A673 (cell line): ENCODE results near the gene SLC2A1. TPM values are rescaled to one million over a fixed set of nuclear protein-coding genes. Genes with fewer than 3 reads are reported as not detected.

ENCODE experiments used
- BruUV-seq: library from RNA; stranded (reverse); fragments of 400-500 nt; replicated peaks from 2 replicates; lab custom pipeline; 2021; lab: Mats Ljungman, UMichigan
- CTCF ChIA-PET: fragments of 300-600 bp; sonication (Branson Sonifier 250); formaldehyde crosslinking; loops from one replicate; lab custom pipeline; 2022; ENCODE audit warnings: antibody characterized with exemption; lab: Charles Lee
- POLR2A ChIA-PET: fragments of 300-600 bp; sonication (Branson Sonifier 250); formaldehyde crosslinking; loops from one replicate; lab custom pipeline; 2022; ENCODE audit warnings: antibody characterized with exemption; ENCODE audit not compliant: low non-redundant PET; lab: Charles Lee
- DNase-seq: peaks from one replicate; pipeline ENCODE4 v3.0.0-alpha.2; 2015; ENCODE audit warnings: low spot score
- H3K27ac ChIP-seq: fragments of 200-600 bp; sonication (generic); 2 replicates; pipeline ENCODE4 v1.5.1; 2016; ENCODE audit warnings: mixed run types, low read depth, mild to moderate bottlenecking, mixed read lengths, antibody characterized with exemption, low read length; ENCODE audit not compliant: poor library complexity, severe bottlenecking
- H3K27me3 ChIP-seq: fragments of 200-600 bp; sonication (generic); replicated peaks from 2 replicates; pipeline ENCODE4 v1.6.1; 2017; ENCODE audit warnings: mixed run types, low read depth, mild to moderate bottlenecking, mixed read lengths, antibody characterized with exemption, low read length; ENCODE audit not compliant: insufficient read depth, poor library complexity
- H3K36me3 ChIP-seq: fragments of 200-600 bp; sonication (generic); 2 replicates; pipeline ENCODE4 v1.6.1; 2016; ENCODE audit warnings: mixed run types, mild to moderate bottlenecking, mixed read lengths, antibody characterized with exemption, low read length; ENCODE audit not compliant: insufficient read depth, poor library complexity, severe bottlenecking
- H3K4me1 ChIP-seq: fragments of 200-600 bp; sonication (generic); 2 replicates; pipeline ENCODE4 v1.6.1; 2017; ENCODE audit warnings: mixed run types, mild to moderate bottlenecking, mixed read lengths, antibody characterized with exemption, low read length; ENCODE audit not compliant: insufficient read depth, poor library complexity, severe bottlenecking
- H3K4me3 ChIP-seq: fragments of 200-600 bp; sonication (generic); 2 replicates; pipeline ENCODE4 v1.5.1; 2016; ENCODE audit warnings: low read depth, mixed run types, mild to moderate bottlenecking, mixed read lengths, low read length; ENCODE audit not compliant: poor library complexity, severe bottlenecking
- H3K9me3 ChIP-seq: fragments of 200-600 bp; sonication (generic); 2 replicates; pipeline ENCODE4 v1.6.1; 2016; ENCODE audit warnings: mixed run types, low read depth, mild to moderate bottlenecking, mixed read lengths, antibody characterized with exemption, low read length; ENCODE audit not compliant: poor library complexity, severe bottlenecking
- CTCF ChIP-seq: fragments of 300-800, 200-600 bp; sonication (generic); conservative IDR thresholded peaks from 2 replicates; pipeline ENCODE4 v1.5.1; 2017; ENCODE audit warnings: low read depth, mild to moderate bottlenecking, antibody characterized with exemption, low read length, moderate library complexity, mixed read lengths
- EZH2 ChIP-seq: fragments of 200-600 bp; sonication (generic); IDR thresholded peaks from 2 replicates; pipeline ENCODE4 v1.6.1; 2017; ENCODE audit warnings: borderline replicate concordance, low read depth, mild to moderate bottlenecking, mixed read lengths, antibody characterized with exemption, low read length; ENCODE audit not compliant: poor library complexity, severe bottlenecking
- intact Hi-C: fragments of 100-400 bp; cut with micrococcal nuclease; formaldehyde crosslinking; loops from one replicate; pipeline ENCODE4 v1.10.0; 2022; ENCODE audit not compliant: unreplicated experiment
- total RNA-seq: library from RNA; stranded (reverse); gene quantifications from 2 replicates; pipeline ENCODE4 v1.2.3, GENCODE V29; 2021

The SLC2A1 gene
- total RNA-seq, 1 experiment from 2014 or later: 36.7 TPM

- H3K36me3 ChIP-seq: peaks cover 15% of the 10 kb centered on the region
- POLR2A ChIA-PET: no interaction called here
- TF ChIP-seq EZH2 (no peak), CTCF (no peak)
- no peaks in the 10 kb centered on the region for H3K27me3 ChIP-seq
- CTCF ChIA-PET: no interaction called here
- H3K27ac ChIP-seq: no peak overlapping the region
- BruUV-seq: no TSS peak
- no peak overlapping the region for H3K4me3 ChIP-seq
- no peaks in the 10 kb centered on the region for H3K9me3 ChIP-seq
- H3K4me1 ChIP-seq: no peaks in the 10 kb centered on the region
- intact Hi-C loops: no loop called here
- DNase-seq: no peak
These were observed 25.5 kb downstream of the SLC2A1 start for GRCh38 chr1:42933060-42933586.

GRCh38 chr1:42932442-42932941 lies 26.2 kb downstream of the SLC2A1 start:
- ChIA-PET POLR2A (no interaction called here), CTCF (no interaction called here)
- DNase-seq: no peak
- H3K27me3 ChIP-seq: no peaks in the 10 kb centered on the region
- H3K9me3 ChIP-seq: no peaks in the 10 kb centered on the region
- no TSS peak for BruUV-seq
- intact Hi-C loops: no loop called here
- no peaks in the 10 kb centered on the region for H3K4me1 ChIP-seq
- no peak overlapping the region for H3K4me3 ChIP-seq
- TF ChIP-seq EZH2 (no peak), CTCF (no peak)
- peaks cover 18% of the 10 kb centered on the region for H3K36me3 ChIP-seq
- H3K27ac ChIP-seq: no peak overlapping the region

- DNase-seq: no peak
- H3K9me3 ChIP-seq: no peaks in the 10 kb centered on the region
- CTCF ChIA-PET: no interaction called here
- POLR2A ChIA-PET: no interaction called here
- H3K27me3 ChIP-seq: no peaks in the 10 kb centered on the region
- no TSS peak for BruUV-seq
- intact Hi-C loops: loop anchor here (1.0 kb wide), 1 partner anchor 141 kb away; no protein-coding TSS in a partner anchor
- no peak for TF ChIP-seq EZH2
- TF ChIP-seq CTCF: no peak
- H3K36me3 ChIP-seq: peaks cover 22% of the 10 kb centered on the region
- peak overlapping the region; percentile 7 for H3K27ac ChIP-seq
- no peak overlapping the region for H3K4me3 ChIP-seq
- H3K4me1 ChIP-seq: no peaks in the 10 kb centered on the region
These were observed 26.7 kb downstream of the SLC2A1 start for GRCh38 chr1:42931911-42932422.
